NCI-H2081 treated with DMSO at 0.1 percent for 48 hours (cell line): Measurements from ENCODE around the gene PXDN.
"Not testable (repeated sequence)": the region's sequence is repeated elsewhere in the genome, so short reads cannot be mapped to it uniquely, and the experiment has no call there.

Experiments
- DNase-seq: peaks from one replicate; lab custom pipeline; 2025; lab: John Stamatoyannopoulos, UW

PXDN gene

GRCh38 chr2:1685078-1685956, 59.0 kb downstream of the PXDN start:
- no peak for DNase-seq

GRCh38 chr2:1683297-1683696, 61.0 kb downstream of the PXDN start:
- DNase-seq, result no peak

DNA sequence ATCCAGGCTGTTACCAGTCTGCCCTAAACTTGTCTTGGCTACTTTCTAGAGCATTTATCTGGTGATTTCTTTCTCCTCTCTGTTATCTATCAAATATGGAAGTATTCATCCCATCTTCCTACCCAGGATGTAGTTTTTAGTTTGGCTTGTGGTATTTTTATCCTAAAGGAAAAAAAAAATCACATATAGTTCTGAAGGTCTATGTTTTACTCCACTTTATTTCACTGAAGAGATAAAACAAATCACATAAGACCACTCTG, 62.2 kb downstream of the PXDN start:
- no peak for DNase-seq

DNA sequence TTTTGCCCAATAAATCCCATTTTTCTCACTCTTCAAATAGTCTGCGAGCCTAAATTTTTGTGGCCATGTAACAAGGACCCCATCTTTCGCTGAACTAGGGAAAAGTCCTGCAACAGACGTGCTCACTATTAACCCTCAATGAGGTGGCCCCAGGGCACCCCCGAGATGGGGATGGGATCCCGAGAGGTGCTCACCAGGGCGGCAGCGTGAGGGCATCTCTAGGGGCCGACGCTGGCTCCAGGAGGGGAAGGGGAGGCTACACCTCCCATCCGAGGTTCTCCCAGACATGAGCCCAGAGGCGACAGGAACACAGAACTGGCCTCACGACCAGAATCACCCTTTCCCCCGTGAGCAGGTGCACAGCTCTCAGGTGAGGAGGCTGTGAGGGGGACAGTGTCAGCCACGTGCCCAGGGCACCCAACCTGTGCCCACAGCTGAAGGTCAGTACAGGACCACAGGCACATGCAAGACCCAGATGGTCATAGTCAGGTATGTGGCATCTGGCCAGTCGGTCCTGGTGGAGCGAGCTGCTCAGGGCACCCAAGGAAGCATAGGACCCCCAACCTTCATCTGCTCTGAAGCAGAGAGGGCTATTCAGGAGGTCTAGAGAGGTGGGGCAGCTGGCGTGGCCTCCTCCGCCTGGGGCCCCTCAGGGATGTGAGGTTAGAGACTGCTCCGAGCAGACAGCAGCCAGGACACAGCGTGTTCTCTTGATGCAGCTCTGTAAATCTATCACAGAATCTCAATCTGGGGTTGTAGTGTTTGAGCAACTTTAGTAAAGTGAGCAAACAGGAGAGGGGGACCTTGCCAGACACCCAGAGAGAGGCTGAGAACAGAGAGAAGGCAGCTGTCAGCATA, 62.8 kb downstream of the PXDN start:
- DNase-seq, result no peak

DNA sequence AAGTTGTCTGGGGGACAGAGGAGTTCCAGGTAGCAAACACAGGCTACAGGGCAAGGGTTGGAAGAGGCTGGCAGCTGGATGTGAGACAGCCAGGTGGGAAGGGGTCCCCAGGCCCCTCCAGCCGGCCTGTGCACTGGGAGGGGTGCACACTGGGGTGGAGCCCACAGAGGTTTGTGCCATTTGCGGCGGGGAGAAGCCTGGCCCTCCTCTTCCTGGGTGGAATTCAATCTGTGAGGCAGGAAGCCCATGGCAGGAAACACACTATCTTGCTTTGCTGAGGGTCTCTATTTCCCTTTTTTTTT, 63.3 kb downstream of the PXDN start:
- no peak for DNase-seq

GRCh38 chr2:1680222-1681016, 63.9 kb downstream of the PXDN start:
- no peak for DNase-seq

- not testable (repeated sequence) for DNase-seq
Observed at GRCh38 chr2:1679488-1680039, 64.8 kb downstream of the PXDN start.

- DNase-seq, result not testable (repeated sequence)
Observed at GRCh38 chr2:1679065-1679464, 65.2 kb downstream of the PXDN start.

DNA sequence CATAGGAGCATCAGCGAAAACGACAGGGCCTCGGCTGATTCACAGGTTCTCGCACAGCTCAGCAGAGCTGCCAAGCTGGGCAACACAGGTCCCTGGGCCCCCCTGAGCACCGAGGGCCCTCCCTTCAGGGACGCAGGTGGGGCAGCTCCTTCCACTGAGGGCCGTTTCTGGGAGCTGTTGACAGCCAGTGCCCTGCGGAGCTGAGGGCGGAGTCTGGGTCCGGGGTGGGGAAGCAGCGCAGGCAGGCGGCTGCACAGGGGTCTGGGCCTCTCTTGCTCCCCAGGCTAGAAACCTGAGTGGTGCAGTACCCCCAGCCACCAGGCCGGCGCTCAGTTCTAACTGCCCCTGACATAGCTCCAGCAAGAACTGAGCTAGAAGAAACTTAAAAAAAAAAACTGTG, 65.7 kb downstream of the PXDN start:
- DNase-seq, result no peak

GRCh38 chr2:1677821-1678165, 66.5 kb downstream of the PXDN start:
- DNase-seq, result no peak

GRCh38 chr2:1676913-1677820, 67.1 kb downstream of the PXDN start:
- no peak for DNase-seq

- no peak for DNase-seq
Observed at GRCh38 chr2:1676091-1676912, 68.0 kb downstream of the PXDN start.

DNA sequence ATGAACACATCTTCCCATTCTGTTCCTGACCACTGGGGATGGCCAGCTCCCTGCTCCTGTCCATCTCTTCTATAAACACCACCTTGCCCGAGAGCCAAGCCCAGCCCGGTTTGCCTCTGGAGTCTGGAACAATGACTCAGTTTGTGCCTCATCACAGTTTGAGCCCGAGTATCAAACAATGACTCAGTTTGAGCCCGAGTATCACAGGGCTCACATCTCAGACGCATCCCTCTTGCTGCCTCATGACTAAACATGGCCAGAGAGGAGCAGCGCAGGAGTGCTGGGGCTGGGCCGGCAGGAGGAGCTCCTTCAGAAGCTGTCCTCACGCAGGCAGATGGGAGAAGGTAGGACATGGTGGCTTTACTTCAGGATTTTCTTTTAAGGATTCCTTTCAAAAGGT, 68.7 kb downstream of the PXDN start:
- no peak for DNase-seq

- no peak for DNase-seq
Observed at GRCh38 chr2:1674766-1675397, 69.4 kb downstream of the PXDN start.

GRCh38 chr2:1674276-1674675, 70.0 kb downstream of the PXDN start:
- DNase-seq, result no peak

- DNase-seq, result no peak
Observed at GRCh38 chr2:1673160-1673944, 71.0 kb downstream of the PXDN start.

DNA sequence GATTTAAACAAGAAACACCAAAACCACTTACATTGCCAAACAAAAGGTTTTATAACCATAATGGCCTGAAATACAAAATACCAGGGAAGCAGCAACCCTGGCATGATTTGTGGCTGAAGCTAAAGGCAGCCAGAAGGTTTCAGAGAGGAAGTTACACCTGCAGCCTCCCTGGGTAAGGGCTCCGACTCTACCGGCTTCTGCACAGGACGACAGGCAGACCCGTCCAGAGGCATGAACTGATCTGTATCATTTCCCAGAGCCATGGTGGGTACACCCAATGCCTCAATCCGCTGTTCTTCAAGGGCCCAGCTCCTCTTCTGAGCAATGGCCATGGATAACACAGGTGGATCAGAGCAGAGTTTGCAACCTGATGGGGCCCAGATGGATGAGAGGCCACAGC, 71.6 kb downstream of the PXDN start:
- DNase-seq, result no peak

DNA sequence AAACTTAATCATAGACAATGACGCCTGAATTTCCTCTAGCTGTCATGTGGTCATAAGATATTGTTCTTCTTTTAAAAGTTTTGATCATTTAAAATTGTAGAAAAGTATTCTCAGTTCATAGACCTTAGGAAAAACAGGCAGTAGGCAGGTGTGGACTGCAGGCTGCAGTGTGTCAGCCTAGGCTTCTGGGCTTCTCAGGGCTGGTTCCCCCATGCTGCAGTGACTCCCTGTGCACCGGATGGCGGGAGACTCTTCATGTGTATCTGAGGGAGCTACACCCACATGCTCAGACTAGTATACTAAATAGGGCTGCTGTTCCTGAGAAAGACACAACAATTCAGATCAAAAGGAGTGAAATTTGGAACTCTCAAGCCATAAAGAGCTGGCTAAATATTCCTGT, 72.4 kb downstream of the PXDN start:
- DNase-seq, result no peak

- no peak for DNase-seq
Observed at GRCh38 chr2:1670636-1671035, 73.7 kb downstream of the PXDN start.
